GM06990 (cell line): ENCODE measurements around the gene HMX1.
A peak's percentile ranks its signal among the peaks of the same experiment; 100 is the strongest.

Experiments used
- DNase-seq: peaks from one replicate; pipeline ENCODE4 v3.0.0-alpha.2; 2011; ENCODE audit not compliant: insufficient read length; ENCODE audit errors: extremely low read depth
- H3K27me3 ChIP-seq: replicated peaks from 2 replicates; pipeline ENCODE4 v1.6.0; 2011; ENCODE audit warnings: low read length; ENCODE audit not compliant: control insufficient read depth, insufficient read depth
- H3K36me3 ChIP-seq: 2 replicates; pipeline ENCODE4 v1.5.1; 2011; ENCODE audit warnings: low read length; ENCODE audit not compliant: control insufficient read depth, insufficient read depth
- H3K4me3 ChIP-seq: replicated peaks from 2 replicates; pipeline ENCODE4 v1.5.1; 2011; ENCODE audit warnings: low read depth, mild to moderate bottlenecking, control low read depth, low read length
- TF ChIP-seq, protein P1 (sequence below): IDR thresholded peaks from 2 replicates; pipeline ENCODE4 v1.5.1; 2011; ENCODE audit warnings: low read length, control low read depth, mild to moderate bottlenecking, inconsistent platforms; ENCODE audit not compliant: insufficient read depth, poor library complexity, severe bottlenecking

HMX1 gene

DNA sequence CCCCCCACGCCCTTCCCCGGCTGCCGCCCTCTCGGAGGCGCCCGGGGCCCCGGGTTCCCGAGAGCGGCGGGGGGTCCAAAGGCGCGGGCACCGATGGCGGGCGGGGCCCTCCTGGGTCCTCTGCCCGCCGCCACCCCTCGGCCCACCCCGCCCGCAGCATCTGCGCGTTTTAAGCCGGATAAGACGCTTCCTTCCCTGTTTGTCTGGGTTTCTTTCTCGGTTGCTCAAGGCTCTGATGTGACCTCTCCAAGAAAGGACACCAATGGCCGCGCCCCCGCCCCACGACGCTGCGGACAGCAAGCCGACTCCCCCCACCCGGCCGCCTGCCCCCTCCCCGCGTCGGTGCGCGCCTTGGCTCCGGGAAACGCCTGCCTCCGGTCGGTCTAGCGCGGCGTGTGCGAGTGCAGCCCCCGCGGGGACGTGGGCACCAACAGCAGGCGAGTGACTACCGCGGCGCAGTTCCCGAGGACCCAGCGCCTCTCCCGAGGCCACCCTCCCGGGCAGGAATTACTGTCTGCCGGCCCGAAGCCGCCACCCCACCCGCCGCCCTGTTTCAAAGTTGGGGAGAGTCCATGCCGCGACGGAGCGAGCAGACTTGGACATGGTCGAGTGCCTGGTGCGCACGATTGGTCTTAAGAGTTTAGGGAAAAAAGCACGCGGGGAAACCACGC, 21.1 kb upstream of the HMX1 start:
- Histone ChIP-seq H3K27me3 (no peaks in the 10 kb centered on the region), H3K4me3 (no peak overlapping the region), H3K36me3 (no peaks in the 10 kb centered on the region)
- TF ChIP-seq, protein P1, sequence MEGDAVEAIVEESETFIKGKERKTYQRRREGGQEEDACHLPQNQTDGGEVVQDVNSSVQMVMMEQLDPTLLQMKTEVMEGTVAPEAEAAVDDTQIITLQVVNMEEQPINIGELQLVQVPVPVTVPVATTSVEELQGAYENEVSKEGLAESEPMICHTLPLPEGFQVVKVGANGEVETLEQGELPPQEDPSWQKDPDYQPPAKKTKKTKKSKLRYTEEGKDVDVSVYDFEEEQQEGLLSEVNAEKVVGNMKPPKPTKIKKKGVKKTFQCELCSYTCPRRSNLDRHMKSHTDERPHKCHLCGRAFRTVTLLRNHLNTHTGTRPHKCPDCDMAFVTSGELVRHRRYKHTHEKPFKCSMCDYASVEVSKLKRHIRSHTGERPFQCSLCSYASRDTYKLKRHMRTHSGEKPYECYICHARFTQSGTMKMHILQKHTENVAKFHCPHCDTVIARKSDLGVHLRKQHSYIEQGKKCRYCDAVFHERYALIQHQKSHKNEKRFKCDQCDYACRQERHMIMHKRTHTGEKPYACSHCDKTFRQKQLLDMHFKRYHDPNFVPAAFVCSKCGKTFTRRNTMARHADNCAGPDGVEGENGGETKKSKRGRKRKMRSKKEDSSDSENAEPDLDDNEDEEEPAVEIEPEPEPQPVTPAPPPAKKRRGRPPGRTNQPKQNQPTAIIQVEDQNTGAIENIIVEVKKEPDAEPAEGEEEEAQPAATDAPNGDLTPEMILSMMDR, result no peak
- no peak for DNase-seq

DNA sequence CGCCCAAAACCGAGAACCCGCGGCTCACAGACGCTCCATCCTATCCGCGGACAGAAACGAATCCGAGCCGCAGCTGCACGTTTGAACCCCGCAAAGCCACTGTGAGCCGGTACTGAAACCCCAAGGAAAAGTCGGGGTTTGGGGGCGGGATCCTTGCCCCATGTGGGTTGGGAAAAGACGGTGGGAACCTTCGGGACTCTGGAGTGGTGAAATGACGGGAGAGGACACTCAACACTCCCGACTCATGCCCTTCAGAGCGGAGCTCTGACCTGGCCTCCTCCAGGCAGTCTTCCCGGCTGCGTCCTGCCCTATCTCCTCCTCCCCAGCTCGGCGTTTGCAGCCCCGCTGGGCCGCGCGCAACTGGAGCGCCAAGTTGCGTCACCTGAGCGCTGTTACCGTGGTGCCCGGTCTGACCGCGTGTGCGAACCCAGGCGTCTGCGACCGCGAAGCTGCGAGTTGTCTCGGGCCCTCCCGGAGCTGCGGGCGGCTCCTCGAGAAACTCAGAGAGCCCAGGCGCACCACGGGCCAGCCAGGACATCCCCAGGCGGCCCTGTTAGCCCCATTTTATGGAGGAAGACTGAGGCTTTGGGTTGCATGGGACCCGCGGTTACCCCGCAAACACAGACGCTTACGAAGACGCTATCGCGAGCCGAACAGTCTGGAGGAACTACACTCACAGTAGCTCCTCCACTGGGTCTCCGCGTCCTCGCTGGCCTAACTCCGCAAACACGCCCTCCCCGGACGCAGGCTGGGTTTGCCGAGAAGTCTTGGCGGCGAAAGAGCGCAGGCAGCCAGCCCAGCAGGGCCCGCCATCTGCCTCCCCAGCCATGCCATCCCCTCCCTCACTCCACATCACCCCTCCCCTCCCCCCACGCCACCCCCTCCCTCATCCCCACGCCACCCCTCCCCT, 20.3 kb upstream of the HMX1 start:
- no peak for DNase-seq
- no peaks in the 10 kb centered on the region for H3K36me3 ChIP-seq
- TF ChIP-seq, protein P1, result no peak
- no peak overlapping the region for H3K4me3 ChIP-seq
- no peaks in the 10 kb centered on the region for H3K27me3 ChIP-seq

DNA sequence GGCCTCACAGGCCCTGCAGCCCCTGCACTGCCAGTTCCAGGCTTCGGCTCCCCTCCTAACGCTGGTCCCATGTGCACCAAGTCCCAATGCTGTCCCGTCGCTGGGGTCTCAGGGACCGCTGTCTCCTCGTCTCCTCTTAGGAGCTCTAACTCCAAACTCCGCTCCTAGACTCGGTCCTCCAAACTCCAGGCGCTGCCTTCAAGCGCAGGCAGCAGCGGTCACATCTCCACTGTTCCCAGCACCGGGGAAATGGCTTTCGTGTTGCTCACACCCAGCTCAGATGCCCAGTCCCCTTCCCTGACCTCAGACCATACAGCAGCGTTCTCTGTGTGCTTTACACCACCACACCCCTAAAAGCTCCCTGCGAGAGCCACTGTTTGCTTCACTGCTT, 19.6 kb upstream of the HMX1 start:
- no peak for DNase-seq
- Histone ChIP-seq H3K4me3 (no peak overlapping the region), H3K36me3 (no peaks in the 10 kb centered on the region), H3K27me3 (no peaks in the 10 kb centered on the region)
- TF ChIP-seq, protein P1, result no peak

DNA sequence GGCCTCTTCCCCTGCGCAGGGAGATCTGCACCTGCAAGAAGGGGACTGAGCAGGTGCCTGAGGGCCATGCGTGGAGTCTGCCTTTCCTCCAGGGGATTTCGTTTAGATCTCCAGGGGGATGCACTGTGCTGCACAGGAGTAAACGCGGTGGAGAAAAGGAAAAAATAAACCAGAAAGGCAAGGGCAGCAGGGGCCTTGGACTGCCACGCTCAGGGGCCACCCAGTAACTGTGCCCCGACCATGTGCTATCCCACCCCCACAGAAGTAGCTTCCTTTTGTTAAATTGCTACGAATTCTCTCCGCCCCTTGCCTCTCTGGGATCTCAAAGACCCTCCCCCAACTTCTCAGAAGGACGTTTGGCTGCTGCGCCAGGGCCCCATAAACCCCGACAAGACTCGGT, 17.2 kb upstream of the HMX1 start:
- no peaks in the 10 kb centered on the region for H3K36me3 ChIP-seq
- TF ChIP-seq, protein P1, result no peak
- no peak overlapping the region for H3K4me3 ChIP-seq
- no peak for DNase-seq
- H3K27me3 ChIP-seq, result no peaks in the 10 kb centered on the region

DNA sequence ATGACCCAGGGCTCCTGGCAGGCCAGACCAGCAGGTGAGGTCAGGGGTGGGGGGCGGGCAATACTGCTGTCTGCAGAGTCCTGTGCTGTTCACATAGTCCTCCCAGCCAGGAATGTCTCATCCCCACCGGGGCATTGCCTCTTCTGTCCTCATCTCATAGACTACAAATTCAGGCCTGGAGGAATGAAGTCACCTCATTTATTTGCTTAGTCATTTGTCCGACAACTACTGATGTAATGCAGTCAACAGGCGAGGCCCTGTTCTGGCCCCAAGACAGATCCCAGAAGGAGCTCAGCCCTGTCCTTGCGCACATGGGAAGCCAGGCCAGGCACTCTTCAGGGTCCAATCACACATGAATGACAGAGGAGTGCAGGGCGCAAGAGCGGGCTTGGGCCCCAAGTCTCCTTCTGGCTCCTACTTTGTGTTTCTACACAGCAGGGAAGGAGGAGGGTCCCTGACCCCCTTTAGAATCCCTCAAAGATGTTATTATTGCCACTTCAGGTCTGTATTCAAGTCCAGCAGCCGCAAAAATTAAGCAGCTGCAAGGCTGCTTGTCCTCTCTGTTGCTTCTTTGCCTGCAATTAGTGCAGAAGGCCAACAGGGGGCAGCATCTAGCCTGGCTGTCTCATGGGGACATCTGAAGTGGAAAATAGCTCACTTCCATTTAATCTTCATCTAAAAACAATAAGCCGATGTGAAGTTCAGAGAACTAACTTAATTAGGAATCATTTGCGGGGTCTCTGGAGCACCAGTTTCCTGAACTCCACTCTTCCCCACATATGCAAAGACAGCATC, 15.2 kb upstream of the HMX1 start:
- Histone ChIP-seq H3K36me3 (no peaks in the 10 kb centered on the region), H3K27me3 (no peaks in the 10 kb centered on the region), H3K4me3 (no peak overlapping the region)
- TF ChIP-seq, protein P1, result peak; percentile 32
- no peak for DNase-seq
